Measurements from ENCODE around the gene CNTN5. TPM values are rescaled to one million over a fixed set of nuclear protein-coding genes. Genes with fewer than 3 reads are reported as not detected.

CNTN5 gene
- total RNA-seq, 3 donors from 2014 or later, result 0.35 TPM; not detected in 2

GRCh38 chr11:99973993-99974392, 953.2 kb downstream of the CNTN5 start:
- no peak for TF ChIP-seq CTCF (IDR thresholded peaks at IDR 0.05)
- Histone ChIP-seq H3K9me3 (peaks cover 17% of the 10 kb centered on the region), H3K4me3 (no peak overlapping the region), H3K36me3 (ENCODE audit: low read depth) (no peaks in the 10 kb centered on the region), H3K4me1 (ENCODE audit: low read depth) (no peaks in the 10 kb centered on the region)
- intact Hi-C loops (cut with DNase I, micrococcal nuclease), result no loop called here
- ATAC-seq (no peak), DNase-seq (no peak)

GRCh38 chr11:99979042-99979441, 958.3 kb downstream of the CNTN5 start:
- DNase-seq, result no peak

GRCh38 chr11:99987821-99988470, 967.2 kb downstream of the CNTN5 start:
- Histone ChIP-seq H3K4me1 (ENCODE audit: low read depth) (no peaks in the 10 kb centered on the region), H3K9me3 (no peaks in the 10 kb centered on the region), H3K36me3 (ENCODE audit: low read depth) (no peaks in the 10 kb centered on the region), H3K4me3 (no peak overlapping the region)
- ATAC-seq, result no peak
- no peak for TF ChIP-seq CTCF (IDR thresholded peaks at IDR 0.05)
- intact Hi-C loops (cut with DNase I, micrococcal nuclease), result no loop called here
- no peak for DNase-seq

More at GRCh38 chr11:99979042-99979441, 958.3 kb downstream of the CNTN5 start:
- Histone ChIP-seq H3K36me3 (ENCODE audit: low read depth) (no peaks in the 10 kb centered on the region), H3K4me3 (no peak overlapping the region), H3K4me1 (ENCODE audit: low read depth) (no peaks in the 10 kb centered on the region), H3K9me3 (peaks cover 13% of the 10 kb centered on the region)
- ATAC-seq, result no peak
- intact Hi-C loops (cut with DNase I, micrococcal nuclease), result no loop called here
- no peak for TF ChIP-seq CTCF (IDR thresholded peaks at IDR 0.05)

GRCh38 chr11:99988471-99988837, 967.7 kb downstream of the CNTN5 start:
- intact Hi-C loops (cut with DNase I, micrococcal nuclease), result no loop called here
- Histone ChIP-seq H3K4me1 (ENCODE audit: low read depth) (no peaks in the 10 kb centered on the region), H3K36me3 (ENCODE audit: low read depth) (no peaks in the 10 kb centered on the region), H3K9me3 (no peaks in the 10 kb centered on the region), H3K4me3 (no peak overlapping the region)
- TF ChIP-seq CTCF (IDR thresholded peaks at IDR 0.05), result no peak
- no peak for ATAC-seq
- DNase-seq, result no peak

- H3K4me3 ChIP-seq, result no peak overlapping the region
- H3K9me3 ChIP-seq, result peaks cover 7% of the 10 kb centered on the region
- intact Hi-C loops (cut with DNase I, micrococcal nuclease), result no loop called here
- no peak for ATAC-seq
- TF ChIP-seq CTCF (IDR thresholded peaks at IDR 0.05), result no peak
- no peaks in the 10 kb centered on the region for H3K4me1 ChIP-seq (ENCODE audit: low read depth)
- no peak for DNase-seq
- no peaks in the 10 kb centered on the region for H3K36me3 ChIP-seq (ENCODE audit: low read depth)
These were observed 983.2 kb downstream of the CNTN5 start for GRCh38 chr11:100003985-100004384.

GRCh38 chr11:100004541-100004940, 983.8 kb downstream of the CNTN5 start:
- no peak for TF ChIP-seq CTCF (IDR thresholded peaks at IDR 0.05)
- intact Hi-C loops (cut with DNase I, micrococcal nuclease), result no loop called here
- no peak for DNase-seq
- no peak overlapping the region for H3K4me3 ChIP-seq
- H3K36me3 ChIP-seq (ENCODE audit: low read depth), result no peaks in the 10 kb centered on the region
- no peak for ATAC-seq
- peaks cover 7% of the 10 kb centered on the region for H3K9me3 ChIP-seq
- no peaks in the 10 kb centered on the region for H3K4me1 ChIP-seq (ENCODE audit: low read depth)

Data from mucosa of descending colon (tissue), 3 donors.